ENCODE measurements around the gene CNTD1. TPM values are rescaled to one million over a fixed set of nuclear protein-coding genes. Genes with fewer than 3 reads are reported as not detected.
"Not testable (repeated sequence)": the region's sequence is repeated elsewhere in the genome, so short reads cannot be mapped to it uniquely, and the experiment has no call there.

CNTD1 gene
- 0.20 TPM for total RNA-seq

DNA sequence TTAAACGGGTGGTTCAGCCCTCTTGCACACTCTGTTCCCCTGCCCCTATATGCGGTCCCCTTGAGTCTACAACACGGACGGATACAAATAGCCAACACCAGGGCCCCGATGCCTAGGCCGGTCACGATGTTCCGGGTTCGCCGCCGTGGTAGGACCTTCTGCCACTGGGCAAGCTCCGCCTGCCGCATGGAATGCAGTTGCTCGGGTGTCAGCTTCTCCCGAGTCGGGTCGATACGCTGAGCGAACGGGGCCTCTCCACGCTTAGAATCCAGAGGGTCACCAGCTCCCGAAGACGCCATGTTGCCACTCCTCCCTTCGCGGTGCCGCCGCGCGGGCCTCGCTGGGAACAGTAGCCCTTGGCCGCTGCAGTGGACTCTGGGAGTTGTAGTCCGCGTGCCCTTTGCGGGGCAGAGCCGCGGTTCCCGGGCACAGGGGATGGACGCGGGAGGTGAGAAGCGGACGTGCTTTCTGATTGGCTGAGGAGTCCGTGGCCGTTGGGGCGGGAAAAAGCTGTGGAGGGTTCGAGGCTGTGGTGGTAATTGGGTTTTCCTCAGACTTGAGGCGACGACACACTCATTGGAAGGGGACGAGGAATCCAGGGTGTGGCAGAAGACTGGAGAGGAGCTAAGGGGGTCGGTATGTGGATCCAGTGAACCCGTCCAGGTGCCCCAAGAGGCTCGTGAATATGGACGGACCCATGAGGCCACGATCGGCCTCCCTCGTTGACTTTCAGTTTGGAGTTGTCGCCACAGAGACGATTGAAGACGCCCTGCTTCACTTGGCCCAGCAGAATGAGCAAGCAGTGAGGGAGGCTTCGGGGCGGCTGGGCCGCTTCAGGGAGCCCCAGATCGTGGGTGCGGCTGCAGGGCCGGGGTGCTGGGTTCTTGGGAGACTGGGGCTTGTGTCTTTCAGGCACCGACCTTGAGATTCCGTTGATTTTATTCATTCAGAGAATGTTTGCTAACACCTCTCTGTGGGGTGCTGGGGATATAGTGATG, at the start of gene CNTD1, which contains the start of gene COA3:
TSS of gene CNTD1 (plus strand) at position 479 of the 998 bp plus-strand sequence. CDS start at position 686, 207 bp downstream.
TSS of gene COA3 (minus strand) at position 322 of the 998 bp plus-strand sequence. CDS start at position 299, 23 bp downstream.
- DNase-seq = peak; percentile 57

- DNase-seq = no peak
Measured at GRCh38 chr17:42748908-42749798, 49.5 kb upstream of the CNTD1 start.

GRCh38 chr17:42750739-42751344, 47.8 kb upstream of the CNTD1 start:
- DNase-seq = no peak

DNA sequence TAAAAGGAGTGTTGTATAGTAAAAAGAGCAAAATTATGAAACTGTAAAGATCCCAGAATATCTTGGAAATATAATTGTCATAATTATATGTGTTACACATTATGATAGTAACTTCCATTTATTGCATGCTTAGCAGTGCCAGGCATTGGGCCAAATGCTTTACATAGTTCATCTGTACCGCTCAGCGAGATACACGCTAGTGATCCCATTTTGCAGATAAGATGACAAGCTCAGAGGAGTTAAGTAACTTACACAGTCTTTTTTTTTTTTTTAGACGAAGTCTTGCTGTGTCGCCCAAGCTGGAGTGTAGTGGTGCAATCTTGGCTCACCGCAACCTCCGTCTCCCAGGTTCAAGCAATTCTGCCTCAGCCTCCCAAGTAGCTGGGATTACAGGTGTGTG, 47.0 kb upstream of the CNTD1 start:
- no peak for DNase-seq

DNA sequence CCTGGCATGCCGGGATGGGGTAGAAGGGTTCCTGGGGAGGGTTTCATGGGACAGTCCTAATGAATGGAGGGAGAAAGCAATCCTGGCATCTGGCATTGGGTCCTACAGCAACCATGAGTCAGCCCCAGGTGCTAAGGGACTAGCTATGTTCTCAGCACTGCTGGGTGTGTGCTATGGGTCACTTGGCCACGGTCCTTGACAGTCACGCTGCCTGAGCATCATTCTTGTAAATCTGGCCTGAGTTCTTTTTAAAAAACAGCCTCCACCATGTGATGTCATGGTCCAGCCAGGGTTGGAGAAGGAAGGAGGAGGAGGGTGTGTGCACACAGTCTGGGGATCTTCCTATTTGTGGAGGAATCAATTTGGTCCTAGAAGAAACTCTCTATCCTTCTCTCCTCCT, 43.9 kb upstream of the CNTD1 start:
- no peak for DNase-seq

DNA sequence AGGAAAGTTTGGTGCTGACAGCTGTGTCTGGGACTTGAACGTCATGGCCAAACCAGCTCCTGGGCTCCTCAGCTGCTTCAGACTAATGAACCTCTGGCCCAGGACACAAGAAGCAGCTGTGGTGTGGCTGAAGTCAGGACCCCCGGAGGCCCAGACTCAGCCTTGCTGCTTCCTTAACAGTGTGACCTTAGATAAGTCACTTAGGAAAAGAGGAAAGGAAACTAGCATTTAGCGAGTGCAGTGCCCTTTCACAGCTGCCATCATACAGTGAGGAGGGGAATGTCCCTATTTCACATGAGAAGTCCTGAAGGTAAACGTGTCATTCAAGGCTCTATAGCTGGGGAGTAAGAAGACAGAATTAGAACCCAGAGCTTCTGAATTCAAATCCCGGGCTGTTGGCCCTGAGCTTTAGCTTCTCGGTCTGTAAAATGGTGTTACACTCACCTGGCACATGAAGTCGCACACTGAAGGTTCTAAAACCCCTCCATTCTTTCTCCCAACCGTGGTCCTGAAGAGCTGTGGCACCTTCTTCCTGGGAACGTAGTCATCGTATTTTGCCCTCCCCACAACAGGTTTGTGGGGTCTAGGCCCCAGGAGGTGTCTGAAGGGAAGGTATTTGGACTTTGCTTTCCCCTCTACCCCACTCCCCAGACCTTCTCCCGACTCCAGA, 38.5 kb upstream of the CNTD1 start:
- DNase-seq = no peak

DNA sequence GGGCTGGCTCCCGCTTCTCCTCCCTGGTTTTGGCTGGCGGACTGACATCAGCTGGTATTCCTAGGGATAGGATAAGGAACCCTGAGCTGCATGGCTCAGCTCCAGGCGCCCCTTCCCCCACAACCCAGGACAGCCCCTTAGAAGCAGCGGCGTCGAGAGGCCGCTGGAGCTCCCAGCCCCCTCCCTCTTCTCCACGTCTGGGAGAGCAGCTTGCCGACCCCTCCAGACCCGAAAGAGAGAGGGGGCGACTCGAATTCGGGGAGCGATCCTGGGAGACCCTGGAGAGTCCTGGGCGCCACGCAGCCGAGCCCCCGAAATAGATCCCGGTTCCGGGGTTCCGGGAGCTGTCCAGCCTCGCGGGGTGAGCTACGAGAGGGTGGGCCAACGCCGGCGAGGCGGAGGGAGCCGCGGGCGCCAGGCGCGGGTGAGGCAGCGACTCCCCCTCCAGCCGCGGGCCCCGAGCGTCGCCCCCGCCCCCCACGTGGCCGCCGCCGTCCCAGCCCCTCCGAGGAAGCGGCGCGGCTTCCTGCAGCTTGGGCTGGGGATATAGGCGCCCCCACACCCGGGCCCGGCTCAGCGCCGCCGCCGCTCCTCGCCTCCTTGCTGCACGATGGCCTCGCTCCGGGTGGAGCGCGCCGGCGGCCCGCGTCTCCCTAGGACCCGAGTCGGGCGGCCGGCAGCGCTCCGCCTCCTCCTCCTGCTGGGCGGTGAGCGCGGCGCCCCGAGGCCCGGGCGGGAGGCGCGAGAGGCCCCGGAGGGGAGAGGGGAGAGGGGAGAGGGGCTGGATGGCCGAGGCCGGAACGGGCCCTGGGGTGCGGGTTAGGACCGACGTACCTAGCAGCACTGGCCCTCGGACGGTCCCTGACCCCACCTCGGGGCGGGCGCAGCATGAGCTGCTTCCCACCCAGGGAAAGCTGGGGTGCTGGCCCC, 37.7 kb upstream of the CNTD1 start, which contains the start of gene RAMP2:
TSS of gene RAMP2 (plus strand) at position 576 of the 930 bp plus-strand sequence. CDS start at position 611, 35 bp downstream.
- DNase-seq = no peak

GRCh38 chr17:42761638-42762037, 37.0 kb upstream of the CNTD1 start:
- no peak for DNase-seq

DNA sequence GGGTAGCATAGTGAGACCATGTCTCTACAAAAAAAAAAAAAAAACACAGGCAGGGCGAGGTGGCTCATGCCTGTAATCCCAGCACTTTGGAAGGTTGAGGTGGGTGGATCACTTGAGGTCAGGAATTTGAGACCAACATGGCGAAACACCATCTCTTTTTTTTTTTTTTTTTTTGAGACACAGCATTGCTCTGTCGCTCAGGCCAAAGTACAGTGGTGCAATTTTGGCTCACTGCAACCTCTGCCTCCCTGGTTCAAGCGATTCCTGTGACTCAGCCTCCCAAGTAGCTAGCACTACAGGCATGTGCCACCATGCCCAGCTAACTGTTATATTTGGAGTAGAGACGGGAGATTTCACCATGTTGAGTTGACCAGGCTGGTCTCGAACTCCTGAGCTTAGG, 32.5 kb upstream of the CNTD1 start:
- DNase-seq = no peak

- no peak for DNase-seq
Measured at GRCh38 chr17:42767512-42767911, 31.1 kb upstream of the CNTD1 start.

- DNase-seq = not testable (repeated sequence)
Measured at GRCh38 chr17:42768006-42768405, 30.7 kb upstream of the CNTD1 start.

GRCh38 chr17:42769964-42770363, 28.7 kb upstream of the CNTD1 start:
- DNase-seq = not testable (repeated sequence)

DNA sequence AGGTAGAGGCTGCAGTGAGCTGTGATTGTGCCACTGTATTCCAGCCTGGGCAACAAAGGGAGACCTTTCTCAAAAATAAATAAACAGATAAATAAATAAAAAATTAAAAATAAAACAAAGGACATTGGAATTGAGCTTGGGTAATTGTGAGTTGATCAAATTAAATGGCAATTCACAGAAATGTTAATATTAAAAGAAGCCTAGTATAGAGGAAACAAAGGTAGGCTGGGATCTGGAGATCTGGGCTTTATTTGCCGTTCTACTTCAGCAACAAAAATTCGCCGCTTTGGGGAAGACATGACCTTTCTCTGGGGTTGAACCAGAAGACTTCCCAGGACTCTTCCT, 25.7 kb upstream of the CNTD1 start:
- DNase-seq = no peak

GRCh38 chr17:42773290-42774035, 25.2 kb upstream of the CNTD1 start, which contains the start of gene VPS25:
Gene VPS25, plus strand, starts transcription at chr17:42773449. Its CDS starts 27 bp downstream, at chr17:42773476.
- peak; percentile 49 for DNase-seq

- no peak for DNase-seq
Measured at GRCh38 chr17:42774066-42774745, 24.5 kb upstream of the CNTD1 start.

DNA sequence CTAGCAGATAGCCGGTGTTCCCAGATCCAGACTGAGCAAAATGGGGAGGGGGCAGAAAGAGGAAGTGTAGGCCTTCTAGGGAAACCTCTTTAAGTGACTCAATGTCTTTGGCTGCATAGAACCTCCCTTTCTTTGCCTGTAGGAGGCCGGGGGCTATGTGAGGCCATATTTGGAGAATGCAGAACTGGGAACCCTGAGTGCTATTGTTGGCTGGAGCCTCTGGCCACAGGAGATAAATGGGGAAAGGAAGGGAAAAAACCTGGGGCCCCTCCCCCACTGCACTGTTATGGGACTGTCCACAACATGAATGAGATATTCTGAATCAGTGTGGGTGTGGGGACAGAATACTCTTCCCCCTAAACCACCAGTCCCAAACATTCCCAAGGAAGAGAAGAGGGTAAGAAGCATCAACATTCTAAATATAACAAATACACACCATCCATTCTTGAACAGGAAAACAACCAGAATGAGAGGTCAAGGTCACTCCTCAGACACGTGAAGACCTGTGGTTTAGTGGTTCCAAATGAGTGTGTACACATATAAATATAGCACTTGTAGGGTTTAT, 23.0 kb upstream of the CNTD1 start:
- no peak for DNase-seq

DNA sequence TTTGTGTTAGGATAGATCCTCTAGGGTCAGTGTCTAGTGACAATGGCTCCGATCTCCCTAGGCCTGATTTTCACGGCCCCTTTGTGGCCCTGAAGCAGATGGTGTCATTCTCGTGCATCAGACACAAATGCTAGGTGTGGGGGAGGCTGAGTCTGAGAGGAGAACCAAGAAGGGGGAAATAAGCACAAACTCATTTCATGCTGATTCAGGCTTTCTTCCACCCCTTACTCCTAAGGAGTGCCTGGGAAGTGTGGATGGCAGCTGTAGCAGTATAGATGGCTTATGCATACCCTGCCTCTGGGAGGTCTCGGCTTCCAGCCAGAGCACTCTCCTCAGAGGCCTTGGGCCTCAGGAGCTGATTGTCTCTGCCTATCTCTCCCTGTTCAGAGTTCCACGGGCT, 20.1 kb upstream of the CNTD1 start:
- no peak for DNase-seq

DNA sequence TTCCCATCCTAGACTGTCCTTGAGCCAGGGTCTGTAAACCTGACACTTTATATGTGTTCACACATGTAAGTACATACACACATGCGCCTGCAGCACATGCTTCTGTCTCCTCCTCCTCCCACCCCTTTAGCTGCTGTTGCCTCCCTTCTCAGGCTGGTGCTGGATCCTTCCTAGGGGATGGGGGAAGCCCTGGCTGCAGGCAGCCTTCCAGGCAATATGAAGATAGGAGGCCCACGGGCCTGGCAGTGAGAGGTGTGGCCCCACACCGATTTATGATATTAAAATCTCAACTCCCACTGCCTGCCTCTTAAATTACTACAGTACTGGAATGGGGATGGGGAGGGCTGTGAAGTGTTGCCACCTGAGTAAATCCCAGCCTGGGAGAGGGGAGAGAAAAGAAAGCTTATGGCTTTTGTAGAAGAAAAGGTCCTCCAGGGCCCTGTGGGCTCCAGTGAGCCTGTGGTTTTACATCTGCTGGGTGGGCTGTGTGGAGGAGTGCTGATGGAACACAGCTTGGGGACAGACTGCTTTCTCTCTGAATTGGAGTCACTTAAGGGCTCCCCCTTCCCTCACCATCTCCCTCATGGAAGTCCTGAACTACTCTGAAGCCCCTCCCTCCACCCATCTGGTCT, 19.2 kb upstream of the CNTD1 start:
- DNase-seq = peak; percentile 28
